ENCODE results near the gene VPS13D.
"Not testable (repeated sequence)": the region's sequence is repeated elsewhere in the genome, so short reads cannot be mapped to it uniquely, and the experiment has no call there.

VPS13D gene

DNA sequence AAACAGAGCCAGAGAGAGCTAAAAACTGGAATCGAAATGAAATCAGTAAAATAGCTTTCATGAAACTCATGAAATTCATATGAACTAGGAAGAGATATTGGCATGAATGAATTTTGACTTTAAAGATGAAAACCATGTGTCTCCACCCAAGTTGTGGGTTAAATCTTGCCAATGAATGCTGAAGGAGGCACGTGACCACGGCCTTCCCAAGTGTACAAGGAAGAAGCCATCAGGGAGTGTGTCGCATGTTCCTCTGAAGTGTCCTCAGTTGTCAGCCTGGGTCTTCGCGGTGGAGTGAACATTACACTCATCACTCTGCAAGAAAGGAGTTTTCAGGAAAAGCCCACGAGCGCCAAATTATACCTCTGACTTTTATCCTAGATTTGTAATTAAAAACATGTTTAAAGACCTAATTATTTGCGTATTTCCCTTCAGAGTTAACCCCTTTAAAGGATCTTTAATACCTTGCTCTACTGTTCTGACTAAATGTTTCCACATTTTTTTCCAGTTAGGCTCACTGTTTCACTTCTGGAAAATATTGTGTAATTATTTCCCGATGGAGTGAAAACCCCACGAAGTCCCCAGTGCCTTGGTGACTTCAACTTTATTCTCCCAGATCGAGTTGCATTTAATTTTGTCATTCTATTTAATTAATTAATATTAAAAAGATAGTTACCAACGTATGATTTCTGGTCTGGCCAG lies 269.9 kb downstream of the VPS13D start:
- no peak for DNase-seq

DNA sequence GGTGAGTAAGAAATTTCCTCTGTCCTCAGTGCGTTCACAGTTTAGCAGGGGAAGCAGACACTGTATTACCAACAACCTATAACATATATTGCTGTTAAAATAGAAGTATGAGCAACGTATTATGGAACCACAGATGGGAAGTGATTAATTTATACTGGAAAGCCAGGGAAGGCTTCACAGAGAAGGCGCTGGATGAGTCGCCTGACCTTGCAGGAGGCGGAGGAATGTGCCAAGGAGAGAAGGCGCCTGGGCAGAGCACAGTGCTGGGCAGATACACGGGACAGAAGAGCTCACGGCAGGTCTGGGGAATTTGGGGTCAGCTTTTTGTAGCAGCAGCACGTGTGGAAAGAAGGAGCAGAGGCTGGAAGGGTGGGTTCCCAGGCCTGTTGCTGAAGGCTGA lies 271.8 kb downstream of the VPS13D start:
- peak; percentile 72 for DNase-seq

DNA sequence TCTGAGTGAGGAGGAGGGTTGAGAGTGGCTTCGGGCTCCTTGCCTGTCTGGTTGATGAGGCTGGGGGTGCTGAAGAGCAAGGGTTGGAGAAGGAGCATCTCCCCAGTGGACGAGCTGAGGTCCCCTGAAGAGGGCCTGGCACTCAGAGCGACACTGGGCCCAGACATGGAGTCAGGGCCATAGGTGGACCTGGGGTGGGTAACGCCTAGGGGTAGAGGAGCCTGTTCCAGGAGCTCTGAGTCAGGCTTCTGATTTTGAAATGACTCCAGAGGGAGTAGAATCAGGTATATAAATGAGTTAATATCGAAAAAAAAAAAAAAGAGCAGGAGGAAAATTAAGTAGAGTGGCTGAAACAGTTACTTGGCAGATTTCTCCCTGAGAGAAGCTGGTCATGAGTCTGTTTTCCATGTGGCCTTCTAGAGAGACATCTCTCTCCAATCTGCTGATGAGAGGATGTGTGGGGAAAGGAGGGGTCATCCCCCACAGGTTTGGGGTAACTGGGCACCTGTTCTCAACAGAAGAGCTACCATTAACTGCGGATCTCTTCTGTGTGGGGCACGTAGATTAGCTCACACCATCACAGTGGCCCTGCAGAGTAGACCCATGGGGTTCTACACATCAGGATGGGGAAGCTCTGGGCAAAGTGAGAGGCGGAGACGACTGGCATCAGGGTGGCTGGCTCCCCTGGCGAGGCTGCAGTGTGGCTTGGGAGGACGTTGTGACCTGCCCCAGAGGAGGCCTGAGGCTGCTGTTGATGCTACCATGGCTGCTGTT lies 272.7 kb downstream of the VPS13D start:
- DNase-seq = no peak

DNA sequence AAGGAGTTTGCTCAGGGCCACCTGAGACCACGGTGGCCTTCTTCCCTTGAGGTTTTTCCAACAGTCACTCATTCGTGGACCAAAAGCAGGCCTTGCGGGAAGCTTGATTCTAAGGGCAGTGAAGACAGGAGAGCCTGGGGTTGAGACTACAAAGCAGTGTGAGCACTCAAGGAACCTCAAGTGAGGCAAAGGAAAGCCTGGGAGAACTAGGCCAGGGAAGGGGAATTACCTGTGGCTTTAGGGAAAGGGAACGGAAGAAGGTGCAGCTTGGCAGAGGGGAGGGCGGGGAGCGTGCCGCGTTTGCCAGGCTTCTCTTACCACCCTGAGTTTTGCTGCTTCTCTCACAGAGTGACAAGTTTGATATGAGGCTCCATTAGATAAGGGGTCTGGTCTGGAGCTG lies 273.9 kb downstream of the VPS13D start:
- DNase-seq = no peak

DNA sequence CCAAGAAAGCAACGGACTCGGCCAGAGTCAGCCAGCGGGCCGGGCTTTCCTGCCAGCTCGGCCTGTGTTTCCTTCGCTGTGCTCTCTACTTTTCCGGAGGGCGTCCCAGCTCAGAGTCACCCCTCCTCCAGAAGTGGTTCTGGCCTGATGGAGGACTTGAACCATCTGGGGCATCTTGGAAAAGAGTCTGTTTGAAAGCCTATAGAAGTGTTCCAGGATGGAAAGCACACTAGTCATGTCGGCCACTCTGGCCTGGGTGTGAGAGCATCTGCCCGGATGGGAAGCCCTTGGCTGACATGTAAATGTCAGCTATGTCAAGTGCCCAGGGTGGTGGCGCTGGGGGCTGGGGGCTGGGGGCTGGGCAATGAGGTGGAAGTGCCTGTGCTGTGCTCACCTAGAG lies 274.8 kb downstream of the VPS13D start:
- no peak for DNase-seq

DNA sequence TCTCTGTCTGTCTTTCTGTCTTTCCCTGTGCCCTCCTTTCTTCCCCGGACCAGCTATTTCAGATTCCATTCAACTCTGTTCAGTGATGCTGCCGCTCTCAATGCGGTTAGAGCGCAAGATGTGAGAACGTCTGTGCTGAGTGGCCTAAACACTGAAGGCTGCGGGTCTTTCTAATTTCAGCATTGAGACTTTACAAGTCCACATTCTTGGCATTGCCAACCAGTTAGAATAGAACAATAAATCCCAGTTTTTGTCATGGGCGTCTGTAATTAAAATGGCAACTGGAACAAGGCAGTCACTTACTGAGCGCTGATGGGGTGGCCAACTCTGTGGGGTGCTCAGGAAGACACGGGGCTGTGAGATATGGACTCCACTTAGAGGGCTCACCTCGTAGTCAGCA lies 275.4 kb downstream of the VPS13D start:
- DNase-seq = no peak

DNA sequence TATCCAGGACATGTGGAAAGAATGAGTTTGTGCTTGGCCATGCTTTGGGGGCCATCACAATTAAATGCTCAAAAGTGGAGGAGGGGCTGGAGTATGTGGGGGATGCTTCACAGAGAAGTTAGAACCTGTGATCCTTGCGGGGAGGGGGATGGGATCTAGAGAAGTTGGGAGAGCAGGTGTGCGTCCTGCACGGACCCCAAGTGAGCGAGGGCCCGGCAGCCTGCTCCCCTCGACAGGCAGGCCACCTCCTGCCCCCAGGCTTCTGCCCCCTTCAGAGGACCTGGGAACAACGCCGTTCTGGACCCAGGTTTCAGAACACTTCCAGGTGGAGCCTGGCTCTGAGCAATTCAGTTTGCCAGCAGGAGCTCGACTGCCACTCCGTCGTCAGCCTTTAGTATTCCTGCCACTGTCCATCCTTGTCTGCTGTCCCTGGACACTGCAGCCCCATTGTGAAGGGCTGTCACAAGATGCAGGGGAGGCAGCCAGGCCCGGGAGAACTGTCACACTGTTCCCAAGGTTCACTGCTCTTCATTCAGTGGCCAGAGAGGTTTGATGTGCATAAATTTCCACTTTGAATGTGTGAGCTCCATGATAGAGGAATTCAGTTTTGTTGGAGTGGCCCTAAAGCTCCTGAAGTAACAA lies 275.9 kb downstream of the VPS13D start:
- DNase-seq = no peak

DNA sequence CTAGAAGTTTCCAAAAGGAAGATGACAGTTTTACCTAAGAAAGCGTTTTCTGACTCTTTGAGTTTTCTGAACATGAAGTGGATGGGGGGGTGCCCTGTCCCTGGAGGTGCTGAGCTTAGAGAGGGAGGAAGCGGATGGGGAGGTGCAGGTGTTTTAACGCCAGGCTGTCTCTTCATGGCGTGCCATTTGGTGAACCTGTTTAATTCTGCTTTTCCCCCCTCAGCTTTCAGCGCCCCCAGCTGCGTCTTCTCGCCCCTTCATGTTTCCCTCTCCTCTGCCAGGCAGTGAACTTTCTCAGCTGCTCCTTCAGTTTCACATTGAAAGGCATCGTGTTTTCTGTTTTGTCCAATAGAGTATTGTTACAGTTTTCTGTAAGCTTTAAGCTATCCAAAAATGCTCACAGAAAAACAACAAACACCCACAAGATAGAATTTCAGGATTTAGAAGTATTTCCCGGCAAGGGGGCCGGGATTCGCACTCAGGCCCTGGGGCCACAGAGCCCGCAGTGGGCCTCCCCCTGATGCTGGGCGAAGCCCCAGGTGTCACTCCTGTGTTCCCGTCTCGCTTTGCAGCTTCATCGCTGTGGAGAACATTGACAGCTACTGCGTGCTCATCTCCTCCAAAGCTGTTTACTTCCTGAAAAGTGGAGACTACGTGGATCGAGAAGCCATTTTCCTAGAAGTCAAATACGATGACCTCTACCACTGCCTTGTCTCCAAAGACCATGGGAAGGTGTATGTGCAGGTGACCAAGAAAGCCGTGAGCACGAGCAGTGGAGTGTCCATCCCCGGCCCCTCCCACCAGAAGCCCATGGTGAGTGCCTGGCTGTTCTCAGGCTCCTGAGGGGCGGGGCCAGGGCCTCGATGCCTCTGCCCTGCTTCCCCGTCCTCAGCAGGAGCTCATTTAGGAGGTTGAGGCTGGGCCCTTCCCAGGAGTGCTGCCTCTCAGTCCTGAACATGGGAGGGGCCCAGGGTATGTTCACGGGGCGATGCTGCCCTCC lies 276.8 kb downstream of the VPS13D start:
- DNase-seq = no peak

DNA sequence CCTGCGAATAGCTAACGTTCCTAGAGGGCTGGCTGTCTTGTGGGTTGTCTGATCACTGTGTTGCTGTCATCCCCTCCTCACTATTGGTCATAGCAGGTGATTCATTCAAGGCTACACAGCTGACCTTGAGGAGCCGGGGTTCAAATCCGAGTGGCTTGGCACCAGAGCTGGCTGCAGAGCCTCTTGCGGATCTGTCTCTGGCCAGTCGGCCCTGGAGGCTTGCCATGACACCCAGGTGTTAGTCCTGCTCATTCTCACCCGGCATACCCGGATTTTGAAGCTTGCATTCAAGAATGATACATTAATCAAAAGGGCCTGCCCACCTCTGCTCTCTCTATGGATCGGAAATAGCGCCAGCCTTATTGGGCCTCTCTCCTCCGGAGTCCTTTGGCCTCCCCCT lies 277.8 kb downstream of the VPS13D start:
- no peak for DNase-seq

DNA sequence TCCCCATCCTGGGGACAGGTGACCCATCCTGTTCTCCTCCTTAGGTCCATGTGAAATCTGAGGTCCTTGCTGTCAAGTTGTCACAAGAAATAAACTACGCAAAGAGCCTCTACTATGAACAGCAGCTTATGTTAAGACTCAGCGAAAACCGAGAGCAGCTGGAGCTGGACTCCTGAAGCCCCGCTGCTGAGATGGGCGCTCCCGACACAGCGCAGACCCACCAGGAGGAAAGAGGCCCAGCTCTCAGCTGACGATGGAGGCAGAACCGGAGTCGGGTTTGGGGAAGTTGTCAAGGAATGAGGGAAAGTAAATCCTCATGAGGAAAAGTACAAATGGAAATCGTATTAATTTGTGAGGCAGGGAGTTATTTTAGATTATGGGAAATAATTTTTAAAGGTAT lies 279.0 kb downstream of the VPS13D start:
- DNase-seq = no peak

DNA sequence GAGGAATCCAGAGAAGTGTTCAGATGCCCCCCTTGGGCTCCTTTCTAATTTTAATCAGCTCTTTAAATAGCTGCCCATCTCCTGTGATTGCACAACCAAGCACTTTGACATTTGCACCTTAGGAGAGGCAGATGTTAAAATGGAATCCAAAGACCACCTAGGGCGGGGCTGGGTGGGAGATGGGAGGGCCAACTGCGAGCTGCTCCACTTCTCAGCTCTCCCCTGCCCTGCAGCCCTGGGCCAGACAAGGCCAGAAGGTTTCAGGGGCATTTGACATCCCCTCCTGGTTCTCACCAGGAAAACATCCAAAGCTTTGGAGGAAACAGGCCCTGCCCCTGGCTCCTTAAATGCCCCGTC lies 281.3 kb downstream of the VPS13D start:
- DNase-seq = no peak

DNA sequence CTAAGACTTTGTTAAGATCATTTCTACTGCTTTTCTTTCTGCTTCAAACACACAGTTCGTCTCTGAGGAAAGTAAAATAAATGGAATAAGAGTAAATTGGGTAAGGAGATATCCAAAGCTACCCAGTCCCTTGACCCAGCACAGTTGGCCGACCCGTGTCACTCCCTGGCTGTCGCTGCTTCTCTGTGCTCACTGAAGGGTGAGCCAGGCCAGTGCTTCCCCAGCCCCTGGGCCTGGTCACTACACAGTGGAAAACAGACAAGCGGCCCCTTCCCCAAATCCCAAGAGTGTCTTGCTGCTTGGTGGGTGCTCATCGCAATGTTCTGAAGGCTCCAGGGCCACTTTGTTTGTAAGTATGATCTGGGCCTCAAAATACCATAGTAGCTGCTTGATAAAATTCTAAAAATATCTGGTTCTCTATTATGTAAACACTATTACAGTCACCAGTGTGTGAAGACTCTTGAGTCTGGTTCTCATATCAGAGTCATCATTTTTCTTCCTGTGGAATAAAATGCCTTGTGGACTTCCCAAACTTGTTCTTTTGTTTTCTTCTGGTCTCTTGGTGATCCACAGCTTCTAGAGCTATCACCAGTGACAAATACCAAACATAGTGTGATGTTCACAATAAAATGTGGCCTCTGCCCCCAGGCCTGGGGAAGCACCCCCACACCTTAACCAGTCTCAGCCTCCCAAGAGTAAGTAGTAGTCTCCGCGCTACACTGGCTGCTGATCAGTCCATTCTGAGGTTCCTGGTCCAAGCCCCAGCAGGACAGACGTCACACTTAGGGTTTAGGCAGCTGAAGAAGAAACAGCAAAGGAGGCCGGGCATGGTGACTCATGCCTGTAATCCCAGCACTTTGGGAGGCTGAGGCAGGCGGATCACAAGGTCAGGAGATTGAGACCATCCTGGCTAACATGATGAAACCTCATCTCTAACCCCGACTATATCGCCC lies 282.0 kb downstream of the VPS13D start:
- DNase-seq = peak; percentile 25

DNA sequence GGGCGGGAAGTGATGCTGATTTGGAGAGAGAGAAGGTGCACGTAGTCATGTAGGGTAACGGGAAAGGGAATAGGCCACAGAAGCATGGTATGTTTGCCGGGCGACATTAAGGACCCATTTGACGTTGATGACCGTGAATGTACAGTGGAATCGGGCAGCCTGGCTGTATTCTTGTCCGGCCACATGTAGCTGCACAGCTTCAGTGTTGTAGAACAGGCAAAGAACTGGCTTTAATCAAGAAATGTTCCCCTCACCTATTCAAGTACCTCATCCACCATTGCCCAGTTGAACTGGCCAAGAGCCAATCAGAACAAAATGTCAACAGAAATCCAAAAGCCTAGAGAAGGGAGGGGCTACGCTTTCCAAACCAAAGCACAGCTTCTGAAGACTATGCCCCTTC lies 283.4 kb downstream of the VPS13D start:
- DNase-seq = no peak

DNA sequence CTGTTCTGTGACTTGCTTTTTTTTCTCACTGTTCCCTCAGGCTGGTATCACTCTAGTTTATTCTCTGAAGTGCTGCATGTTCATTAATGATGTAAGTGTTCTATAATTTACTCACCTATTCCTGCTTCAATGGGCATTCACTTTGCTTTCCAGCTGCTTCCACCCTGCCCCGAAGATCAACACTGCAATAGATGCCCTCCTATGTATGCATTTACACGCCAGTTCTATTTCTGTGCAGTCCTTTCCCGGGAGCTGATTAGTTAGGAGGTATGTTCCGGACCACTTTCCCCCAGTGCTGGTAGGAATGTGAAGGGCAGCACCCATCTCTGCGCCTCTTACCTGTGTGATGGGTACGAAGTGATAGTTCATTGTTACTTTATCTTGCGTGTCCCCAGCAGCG lies 284.8 kb downstream of the VPS13D start:
- DNase-seq = no peak

DNA sequence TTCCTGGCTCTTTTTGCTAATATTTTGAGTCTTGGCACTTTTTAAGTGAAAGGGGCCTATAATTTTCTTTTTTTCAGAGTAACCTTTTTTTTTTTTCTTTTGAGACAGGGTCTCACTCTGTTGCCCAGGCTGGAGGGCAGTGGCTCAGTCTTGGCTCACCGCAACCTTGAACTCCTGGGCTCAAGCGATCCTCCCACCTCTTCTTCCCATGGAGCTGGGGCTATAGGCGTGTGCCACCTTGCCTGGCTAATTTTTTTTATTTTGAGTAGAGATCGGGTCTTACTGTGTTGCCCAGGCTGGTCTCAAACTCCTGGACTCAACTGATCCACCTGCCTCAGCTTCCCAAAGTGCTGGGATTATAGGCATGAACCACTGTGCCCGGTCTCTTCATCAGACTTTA lies 285.4 kb downstream of the VPS13D start:
- no peak for DNase-seq

DNA sequence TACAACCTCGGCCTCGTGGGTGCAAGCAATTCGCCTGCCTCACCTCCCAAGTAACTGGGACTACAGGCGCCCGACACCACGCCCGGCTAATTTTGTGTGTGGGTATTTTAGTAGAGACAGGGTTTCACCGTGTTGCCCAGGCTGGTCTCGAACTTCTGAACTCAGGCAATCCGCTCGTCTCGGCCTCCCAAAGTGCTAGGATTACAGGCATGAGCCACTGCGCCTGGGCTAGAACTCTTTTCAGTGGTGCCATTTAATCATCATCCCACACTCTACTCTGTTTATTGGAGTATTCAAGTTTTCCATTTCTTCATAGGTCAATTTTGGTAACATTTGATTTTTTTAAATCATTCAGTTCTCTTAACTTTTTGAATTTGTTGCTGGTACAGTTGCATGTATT lies 286.9 kb downstream of the VPS13D start:
- no peak for DNase-seq

DNA sequence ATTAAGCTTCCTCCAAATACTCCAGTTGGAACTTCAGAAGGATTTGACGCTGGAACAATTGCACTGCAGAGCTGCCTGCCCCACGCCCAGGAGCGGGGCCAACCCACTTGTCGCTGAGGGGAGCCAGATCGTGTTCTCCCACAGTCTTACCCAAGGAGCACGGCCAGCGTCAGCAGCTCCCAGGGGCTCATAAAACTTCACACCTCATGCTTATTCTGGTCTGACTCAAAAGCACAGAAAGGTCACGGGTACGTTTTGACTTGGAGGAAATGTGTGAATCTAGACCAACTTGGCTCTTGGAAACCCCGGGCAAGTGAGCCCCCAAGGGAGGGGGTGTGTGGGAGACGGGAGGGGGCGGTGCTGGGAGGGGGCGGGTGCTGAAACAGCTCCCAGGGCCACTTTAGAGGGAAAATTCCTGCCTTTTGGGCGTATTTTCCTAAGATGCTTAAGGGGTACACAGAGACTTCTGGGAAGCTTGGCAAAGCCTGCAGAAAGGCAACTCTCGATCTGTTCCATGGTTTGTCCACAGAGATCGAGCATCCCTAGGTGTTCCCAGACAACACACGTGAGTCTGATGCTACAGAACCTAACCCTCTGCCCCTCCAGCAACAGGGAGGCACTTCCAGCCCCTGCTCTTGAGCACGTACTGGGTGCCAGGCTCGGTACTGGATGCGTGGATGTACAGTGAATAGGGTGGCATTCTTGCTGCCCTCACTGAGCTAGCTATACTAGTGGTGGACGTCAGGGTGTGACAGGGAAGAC lies 289.3 kb downstream of the VPS13D start:
- peak; percentile 31 for DNase-seq

DNA sequence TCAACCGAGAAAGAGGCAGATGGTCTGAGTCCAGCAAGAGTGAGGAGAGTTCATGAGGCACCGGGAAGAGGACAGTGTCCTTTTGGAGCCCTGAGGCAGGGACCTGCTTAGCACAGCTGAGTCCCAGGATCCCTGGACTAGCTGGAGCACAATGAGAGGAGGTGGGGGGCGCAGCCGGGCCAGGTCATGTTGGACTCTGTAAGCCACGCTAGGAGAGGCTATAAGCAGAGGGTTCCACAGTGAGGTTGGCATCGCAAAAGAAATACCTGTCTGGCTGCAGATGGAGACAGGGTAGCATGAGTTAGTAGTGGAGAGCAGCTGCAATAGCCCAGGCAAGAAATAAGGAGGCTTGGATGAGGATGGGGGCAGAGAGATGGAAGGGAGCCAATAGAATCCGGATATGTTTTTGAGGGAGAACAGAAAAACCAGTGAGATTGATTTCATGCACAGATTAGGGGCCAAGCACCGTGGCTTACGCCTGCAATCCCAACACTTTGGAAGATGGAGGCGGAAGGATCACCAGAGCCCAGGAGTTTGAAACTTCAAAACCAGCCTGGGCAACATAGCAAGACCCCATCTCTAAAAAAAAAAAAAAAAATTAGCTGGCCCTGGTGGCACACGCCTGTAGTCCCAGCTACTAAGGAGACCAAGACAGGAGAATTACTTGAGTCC lies 290.0 kb downstream of the VPS13D start:
- no peak for DNase-seq

DNA sequence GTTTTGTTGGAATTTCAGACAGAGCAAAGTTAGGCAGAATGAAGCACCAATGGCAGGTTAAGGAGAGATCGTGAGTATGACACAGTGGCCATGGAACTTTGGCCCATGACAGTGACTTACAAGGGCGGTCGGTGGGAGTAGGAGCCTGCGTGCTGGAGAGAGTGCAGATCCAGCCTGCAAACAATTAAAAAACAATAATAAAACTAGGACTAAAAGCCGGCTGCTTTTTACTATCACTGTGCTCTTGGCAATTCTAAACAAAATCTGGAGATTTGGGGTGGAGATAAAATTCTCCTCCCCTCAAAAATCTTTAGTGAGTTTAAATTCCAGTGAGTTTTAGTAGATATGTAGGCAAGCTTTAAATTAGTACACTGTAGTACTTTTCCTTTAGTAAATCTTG lies 291.3 kb downstream of the VPS13D start:
- no peak for DNase-seq

DNA sequence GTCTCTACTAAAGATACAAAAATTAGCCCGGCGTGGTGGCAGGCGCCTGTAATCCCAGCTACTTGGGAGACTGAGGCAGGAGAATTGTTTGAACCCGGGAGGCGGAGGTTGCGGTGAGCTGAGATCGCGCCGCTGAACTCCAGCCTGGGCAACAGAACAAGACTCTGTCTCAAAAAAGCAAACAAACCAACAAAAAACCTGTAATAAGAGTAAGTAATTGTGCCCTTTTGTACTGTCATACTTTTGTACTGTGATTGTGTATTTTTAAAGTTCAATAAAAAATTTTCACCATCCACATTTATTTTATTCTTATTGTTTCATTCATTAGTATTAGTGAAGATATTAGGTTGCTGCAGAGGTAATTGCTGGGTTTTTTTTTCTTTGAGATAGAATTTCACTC lies 292.9 kb downstream of the VPS13D start:
- DNase-seq = not testable (repeated sequence)

All from EL (cell line).